AG04450 (cell line): ENCODE data around the gene FBXL17. TPM values are rescaled to one million over a fixed set of nuclear protein-coding genes. Genes with fewer than 3 reads are reported as not detected.

Experiments
- CTCF ChIA-PET: fragments of 300-600, 350-600 bp; formaldehyde crosslinking; extraction: SDS; loops from one replicate; lab custom pipeline; 2022; ENCODE audit warnings: antibody characterized with exemption, inconsistent platforms; lab: Charles Lee
- POLR2A ChIA-PET: fragments of 350-600 bp; formaldehyde crosslinking; extraction: SDS; loops from one replicate; lab custom pipeline; 2021; ENCODE audit warnings: antibody characterized with exemption, inconsistent platforms; lab: Yijun Ruan, JAX
- DNase-seq: peaks from one replicate; pipeline ENCODE4 v3.0.0-alpha.2; 2011; ENCODE audit warnings: low read depth, low spot score
- H3K27ac ChIP-seq: one replicate; pipeline ENCODE4 v1.5.1; 2012; ENCODE audit warnings: low read depth, low read length, control low read depth
- H3K27me3 ChIP-seq: one replicate; pipeline ENCODE4 v1.6.0; 2012; ENCODE audit warnings: low read length; ENCODE audit not compliant: control insufficient read depth, insufficient read depth
- H3K4me3 ChIP-seq: 2 replicates; pipeline ENCODE4 v1.5.1; 2011; ENCODE audit warnings: mild to moderate bottlenecking, low read depth, low read length, control low read depth
- H3K9me3 ChIP-seq: 2 replicates; pipeline ENCODE4 v1.5.1; 2012; ENCODE audit warnings: low read length; ENCODE audit not compliant: control insufficient read depth, insufficient read depth
- polyA plus RNA-seq: library from polyadenylated mRNA; depleted of rRNA; stranded (reverse); fragments of >200 nt; gene quantifications from 2 replicates; pipeline ENCODE4 v1.2.3, GENCODE V29; 2011
- TF ChIP-seq, protein P1 (sequence below): IDR thresholded peaks from 2 replicates; pipeline ENCODE4 v1.5.1; 2011; ENCODE audit warnings: low read depth, low read length, control low read depth, inconsistent platforms

FBXL17 gene
- polyA plus RNA-seq, 1 experiment = 9.4 TPM

DNA sequence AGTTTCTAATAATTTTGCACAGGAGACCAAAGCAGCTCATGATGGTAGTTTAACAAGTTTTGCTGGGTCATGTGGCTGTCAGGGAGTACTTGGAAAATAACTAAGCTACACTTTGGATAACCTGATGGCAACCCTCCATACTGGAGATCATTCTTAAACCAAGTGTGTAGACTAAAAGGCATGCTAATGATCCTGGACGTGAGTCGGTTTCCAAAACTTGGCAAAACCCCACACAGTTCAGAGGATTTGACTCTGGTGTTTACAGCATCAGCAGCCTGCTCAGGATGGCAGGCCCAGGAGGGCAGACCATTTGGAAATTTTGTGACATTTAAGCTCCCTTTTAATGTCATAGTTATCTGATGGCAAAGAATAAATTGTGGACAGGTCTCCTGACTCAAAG is 514.6 kb downstream of the FBXL17 start:
- ChIA-PET CTCF (interaction anchor here (1.1 kb wide), 1 partner anchor 215 kb away, joined by 3 read pairs; no protein-coding TSS in a partner anchor), POLR2A (no interaction called here)
- TF ChIP-seq, protein P1, sequence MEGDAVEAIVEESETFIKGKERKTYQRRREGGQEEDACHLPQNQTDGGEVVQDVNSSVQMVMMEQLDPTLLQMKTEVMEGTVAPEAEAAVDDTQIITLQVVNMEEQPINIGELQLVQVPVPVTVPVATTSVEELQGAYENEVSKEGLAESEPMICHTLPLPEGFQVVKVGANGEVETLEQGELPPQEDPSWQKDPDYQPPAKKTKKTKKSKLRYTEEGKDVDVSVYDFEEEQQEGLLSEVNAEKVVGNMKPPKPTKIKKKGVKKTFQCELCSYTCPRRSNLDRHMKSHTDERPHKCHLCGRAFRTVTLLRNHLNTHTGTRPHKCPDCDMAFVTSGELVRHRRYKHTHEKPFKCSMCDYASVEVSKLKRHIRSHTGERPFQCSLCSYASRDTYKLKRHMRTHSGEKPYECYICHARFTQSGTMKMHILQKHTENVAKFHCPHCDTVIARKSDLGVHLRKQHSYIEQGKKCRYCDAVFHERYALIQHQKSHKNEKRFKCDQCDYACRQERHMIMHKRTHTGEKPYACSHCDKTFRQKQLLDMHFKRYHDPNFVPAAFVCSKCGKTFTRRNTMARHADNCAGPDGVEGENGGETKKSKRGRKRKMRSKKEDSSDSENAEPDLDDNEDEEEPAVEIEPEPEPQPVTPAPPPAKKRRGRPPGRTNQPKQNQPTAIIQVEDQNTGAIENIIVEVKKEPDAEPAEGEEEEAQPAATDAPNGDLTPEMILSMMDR = no peak
- no peaks in the 10 kb centered on the region for H3K9me3 ChIP-seq
- H3K27ac ChIP-seq = no peak overlapping the region
- DNase-seq = no peak
- no peak overlapping the region for H3K4me3 ChIP-seq
- no peaks in the 10 kb centered on the region for H3K27me3 ChIP-seq

GRCh38 chr5:107864793-107865192 is 517.1 kb downstream of the FBXL17 start:
- H3K4me3 ChIP-seq = no peak overlapping the region
- H3K9me3 ChIP-seq = no peaks in the 10 kb centered on the region
- DNase-seq = peak; percentile 27
- H3K27ac ChIP-seq = no peak overlapping the region
- TF ChIP-seq, protein P1 = no peak
- no peaks in the 10 kb centered on the region for H3K27me3 ChIP-seq
- ChIA-PET CTCF (no interaction called here), POLR2A (no interaction called here)

GRCh38 chr5:107863125-107863524 is 518.8 kb downstream of the FBXL17 start:
- no peaks in the 10 kb centered on the region for H3K9me3 ChIP-seq
- H3K4me3 ChIP-seq = no peak overlapping the region
- H3K27ac ChIP-seq = no peak overlapping the region
- ChIA-PET POLR2A (no interaction called here), CTCF (interaction anchor here (0.6 kb wide), 1 partner anchor 22 kb away, joined by 3 read pairs; no protein-coding TSS in a partner anchor)
- TF ChIP-seq, protein P1 = no peak
- DNase-seq = no peak
- H3K27me3 ChIP-seq = no peaks in the 10 kb centered on the region

DNA sequence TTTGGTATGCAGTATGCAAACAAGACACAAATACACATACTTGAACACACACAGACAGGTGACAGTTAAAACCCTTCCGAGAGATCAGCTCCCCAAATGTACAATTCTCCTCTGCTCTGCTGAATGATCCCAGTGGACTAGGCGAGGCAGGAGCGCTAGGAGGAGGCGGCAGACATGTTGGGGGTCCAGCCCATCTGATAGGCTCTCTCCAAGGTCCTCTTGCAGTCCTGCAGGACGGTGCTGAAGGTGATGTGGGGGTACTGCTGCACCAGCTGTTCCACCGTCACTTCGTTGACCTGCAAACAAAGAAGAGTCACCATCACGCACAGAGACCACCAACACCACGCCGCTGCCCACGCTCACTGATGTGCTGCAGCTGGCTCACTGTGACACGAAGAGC is 520.3 kb downstream of the FBXL17 start:
- Histone ChIP-seq H3K9me3 (no peaks in the 10 kb centered on the region), H3K4me3 (no peak overlapping the region), H3K27me3 (no peaks in the 10 kb centered on the region), H3K27ac (no peak overlapping the region)
- TF ChIP-seq, protein P1 = no peak
- DNase-seq = no peak
- POLR2A ChIA-PET = no interaction called here
- CTCF ChIA-PET = no interaction called here

DNA sequence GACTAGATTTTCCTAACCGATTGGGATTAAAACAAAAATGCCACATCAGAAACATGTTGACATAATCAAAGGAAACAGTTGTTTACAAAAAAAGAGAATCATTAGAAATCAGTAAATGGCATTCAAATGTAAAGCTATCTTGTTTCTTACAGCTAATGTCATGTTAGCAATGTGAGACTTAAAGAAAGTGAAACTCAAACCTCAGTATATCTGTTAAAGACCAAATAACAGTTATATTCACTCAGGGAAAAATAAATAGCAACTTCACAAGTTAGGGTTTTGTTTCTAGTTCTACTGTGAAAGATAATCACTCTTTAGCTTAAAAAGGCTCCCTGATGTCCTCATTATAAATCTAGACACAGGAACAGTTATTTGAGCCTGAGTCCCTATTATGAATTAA is 521.9 kb downstream of the FBXL17 start:
- no peaks in the 10 kb centered on the region for H3K27me3 ChIP-seq
- TF ChIP-seq, protein P1 = no peak
- ChIA-PET CTCF (no interaction called here), POLR2A (no interaction called here)
- H3K4me3 ChIP-seq = no peak overlapping the region
- no peaks in the 10 kb centered on the region for H3K9me3 ChIP-seq
- H3K27ac ChIP-seq = no peak overlapping the region
- DNase-seq = no peak
